SK-N-SH (cell line): ENCODE results near the gene FAM171A2.

Experiments
- ELF1 ChIP-seq: IDR thresholded peaks from 2 replicates; pipeline ENCODE4 v1.4.0; 2012
- EP300 ChIP-seq, 2 experiments: IDR thresholded peaks; 2 replicates each; pipeline versions ENCODE4 v1.4.0 to v1.6.1; 2012; ENCODE audit warnings: borderline replicate concordance in 1 of 2, low read depth in 1 of 2, low read length in 1 of 2
- FOXM1 ChIP-seq: IDR thresholded peaks from 2 replicates; pipeline ENCODE4 v1.4.0; 2012; ENCODE audit warnings: low read depth, mild to moderate bottlenecking
- GABPA ChIP-seq: IDR thresholded peaks from 2 replicates; pipeline ENCODE4 v1.4.0; 2012; ENCODE audit warnings: low read depth, mild to moderate bottlenecking
- POLR2AphosphoS5 ChIP-seq: IDR thresholded peaks from 2 replicates; pipeline ENCODE4 v1.6.1; 2012; ENCODE audit warnings: low read depth, low read length
- RAD21 ChIP-seq: IDR thresholded peaks from 2 replicates; pipeline ENCODE4 v1.6.1; 2012; ENCODE audit warnings: mild to moderate bottlenecking, low read length
- RCOR1 ChIP-seq: fragments of 150-350 bp; IDR thresholded peaks from 2 replicates; pipeline ENCODE4 v1.6.1; 2017; ENCODE audit warnings: antibody characterized with exemption, low read length
- RFX5 ChIP-seq: IDR thresholded peaks from 2 replicates; pipeline ENCODE4 v1.6.1; 2012; ENCODE audit warnings: mild to moderate bottlenecking, improper control_type of control experiment, low read length
- SMC3 ChIP-seq: IDR thresholded peaks from 2 replicates; pipeline ENCODE4 v1.6.1; 2012; ENCODE audit warnings: low read depth, low read length, improper control_type of control experiment
- TAF1 ChIP-seq: IDR thresholded peaks from 2 replicates; pipeline ENCODE4 v1.6.1; 2012; ENCODE audit warnings: low read depth, mild to moderate bottlenecking, low read length, moderate library complexity, borderline replicate concordance
- YY1 ChIP-seq: IDR thresholded peaks from 2 replicates; pipeline ENCODE4 v1.4.0; 2012; ENCODE audit warnings: low read depth, mild to moderate bottlenecking
- TF ChIP-seq, protein P1 (sequence below): fragments of 200-600 bp; sonication (generic); IDR thresholded peaks from 2 replicates; pipeline ENCODE4 v1.6.1; 2017; ENCODE audit warnings: antibody characterized with exemption, mild to moderate bottlenecking, moderate library complexity
- TF ChIP-seq, protein P2 (sequence below): IDR thresholded peaks from 2 replicates; pipeline ENCODE4 v1.6.1; 2012; ENCODE audit warnings: mild to moderate bottlenecking, low read depth, low read length, moderate library complexity
- TF ChIP-seq, protein P3 (sequence below): IDR thresholded peaks from 2 replicates; pipeline ENCODE4 v1.4.0; 2012; ENCODE audit warnings: low read depth, borderline replicate concordance

DNA sequence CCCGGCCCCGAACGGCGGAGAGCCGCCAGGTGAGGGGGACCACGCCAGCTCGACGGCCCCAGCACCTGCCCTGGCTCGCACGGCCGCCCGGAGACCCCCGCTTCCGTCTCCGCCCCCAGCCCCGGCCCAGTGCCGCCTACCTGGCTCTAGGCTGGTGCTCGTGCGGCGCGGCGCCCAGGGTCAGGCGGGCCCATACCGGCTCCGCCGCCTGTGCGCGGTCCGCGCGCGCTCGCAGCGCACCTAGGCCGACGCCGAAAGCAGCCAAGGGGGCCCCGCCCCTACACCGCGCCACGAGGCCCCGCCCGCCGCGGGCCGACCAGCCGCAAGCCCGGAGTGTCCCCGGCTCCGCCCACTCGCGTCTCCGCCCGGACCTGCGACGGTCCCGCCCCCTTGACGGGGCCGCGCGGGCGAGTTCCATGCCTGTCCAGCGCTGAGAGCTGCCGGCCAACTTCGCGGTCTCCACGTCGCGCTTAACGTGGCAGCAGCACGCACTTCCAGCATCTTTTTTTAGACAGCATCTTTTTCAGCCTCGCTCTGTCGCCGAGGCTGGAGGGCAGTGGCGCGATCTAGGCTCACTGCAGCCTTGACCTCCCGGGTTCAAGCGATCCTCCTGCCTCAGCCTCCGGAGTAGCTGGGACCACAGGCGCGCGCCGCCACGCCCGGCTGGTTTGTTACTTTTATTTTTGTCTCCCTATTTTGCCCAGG is 38.9 kb downstream of the FAM171A2 start, which contains the start of gene SLC25A39:
- TF ChIP-seq POLR2AphosphoS5 = peak; percentile 66; the same call in 1 of the 2 replicates
- peak; percentile 11; the same call in 1 of the 2 replicates for TF ChIP-seq RAD21
- TF ChIP-seq, protein P1, sequence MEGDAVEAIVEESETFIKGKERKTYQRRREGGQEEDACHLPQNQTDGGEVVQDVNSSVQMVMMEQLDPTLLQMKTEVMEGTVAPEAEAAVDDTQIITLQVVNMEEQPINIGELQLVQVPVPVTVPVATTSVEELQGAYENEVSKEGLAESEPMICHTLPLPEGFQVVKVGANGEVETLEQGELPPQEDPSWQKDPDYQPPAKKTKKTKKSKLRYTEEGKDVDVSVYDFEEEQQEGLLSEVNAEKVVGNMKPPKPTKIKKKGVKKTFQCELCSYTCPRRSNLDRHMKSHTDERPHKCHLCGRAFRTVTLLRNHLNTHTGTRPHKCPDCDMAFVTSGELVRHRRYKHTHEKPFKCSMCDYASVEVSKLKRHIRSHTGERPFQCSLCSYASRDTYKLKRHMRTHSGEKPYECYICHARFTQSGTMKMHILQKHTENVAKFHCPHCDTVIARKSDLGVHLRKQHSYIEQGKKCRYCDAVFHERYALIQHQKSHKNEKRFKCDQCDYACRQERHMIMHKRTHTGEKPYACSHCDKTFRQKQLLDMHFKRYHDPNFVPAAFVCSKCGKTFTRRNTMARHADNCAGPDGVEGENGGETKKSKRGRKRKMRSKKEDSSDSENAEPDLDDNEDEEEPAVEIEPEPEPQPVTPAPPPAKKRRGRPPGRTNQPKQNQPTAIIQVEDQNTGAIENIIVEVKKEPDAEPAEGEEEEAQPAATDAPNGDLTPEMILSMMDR = no peak
- TF ChIP-seq FOXM1 = no peak
- TF ChIP-seq EP300 (IDR thresholded peaks at IDR 0.05; ENCODE audit: borderline replicate concordance in 1 of 2, low read depth in 1 of 2, low read length in 1 of 2) = no peak
- no peak for TF ChIP-seq YY1
- peak; percentile 31 for TF ChIP-seq SMC3
- TF ChIP-seq, protein P2, sequence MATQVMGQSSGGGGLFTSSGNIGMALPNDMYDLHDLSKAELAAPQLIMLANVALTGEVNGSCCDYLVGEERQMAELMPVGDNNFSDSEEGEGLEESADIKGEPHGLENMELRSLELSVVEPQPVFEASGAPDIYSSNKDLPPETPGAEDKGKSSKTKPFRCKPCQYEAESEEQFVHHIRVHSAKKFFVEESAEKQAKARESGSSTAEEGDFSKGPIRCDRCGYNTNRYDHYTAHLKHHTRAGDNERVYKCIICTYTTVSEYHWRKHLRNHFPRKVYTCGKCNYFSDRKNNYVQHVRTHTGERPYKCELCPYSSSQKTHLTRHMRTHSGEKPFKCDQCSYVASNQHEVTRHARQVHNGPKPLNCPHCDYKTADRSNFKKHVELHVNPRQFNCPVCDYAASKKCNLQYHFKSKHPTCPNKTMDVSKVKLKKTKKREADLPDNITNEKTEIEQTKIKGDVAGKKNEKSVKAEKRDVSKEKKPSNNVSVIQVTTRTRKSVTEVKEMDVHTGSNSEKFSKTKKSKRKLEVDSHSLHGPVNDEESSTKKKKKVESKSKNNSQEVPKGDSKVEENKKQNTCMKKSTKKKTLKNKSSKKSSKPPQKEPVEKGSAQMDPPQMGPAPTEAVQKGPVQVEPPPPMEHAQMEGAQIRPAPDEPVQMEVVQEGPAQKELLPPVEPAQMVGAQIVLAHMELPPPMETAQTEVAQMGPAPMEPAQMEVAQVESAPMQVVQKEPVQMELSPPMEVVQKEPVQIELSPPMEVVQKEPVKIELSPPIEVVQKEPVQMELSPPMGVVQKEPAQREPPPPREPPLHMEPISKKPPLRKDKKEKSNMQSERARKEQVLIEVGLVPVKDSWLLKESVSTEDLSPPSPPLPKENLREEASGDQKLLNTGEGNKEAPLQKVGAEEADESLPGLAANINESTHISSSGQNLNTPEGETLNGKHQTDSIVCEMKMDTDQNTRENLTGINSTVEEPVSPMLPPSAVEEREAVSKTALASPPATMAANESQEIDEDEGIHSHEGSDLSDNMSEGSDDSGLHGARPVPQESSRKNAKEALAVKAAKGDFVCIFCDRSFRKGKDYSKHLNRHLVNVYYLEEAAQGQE = no peak
- TF ChIP-seq RCOR1 = no peak
- TF ChIP-seq GABPA = no peak
- TF ChIP-seq, protein P3, sequence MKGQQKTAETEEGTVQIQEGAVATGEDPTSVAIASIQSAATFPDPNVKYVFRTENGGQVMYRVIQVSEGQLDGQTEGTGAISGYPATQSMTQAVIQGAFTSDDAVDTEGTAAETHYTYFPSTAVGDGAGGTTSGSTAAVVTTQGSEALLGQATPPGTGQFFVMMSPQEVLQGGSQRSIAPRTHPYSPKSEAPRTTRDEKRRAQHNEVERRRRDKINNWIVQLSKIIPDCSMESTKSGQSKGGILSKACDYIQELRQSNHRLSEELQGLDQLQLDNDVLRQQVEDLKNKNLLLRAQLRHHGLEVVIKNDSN = no peak
- TF ChIP-seq TAF1 = 0 out of 2 replicates have a peak, but pooled peaks have one; percentile 26
- no peak for TF ChIP-seq RFX5
- TF ChIP-seq ELF1 = no peak
